SKM-1 treated with dmso at 0.1 percent for 144 hours (cell line): Measurements from ENCODE around the gene SLC9A7.

Experiments used
- DNase-seq: peaks from one replicate; lab custom pipeline; 2025; ENCODE audit not compliant: unreplicated experiment; lab: John Stamatoyannopoulos, UW

SLC9A7 gene

DNA sequence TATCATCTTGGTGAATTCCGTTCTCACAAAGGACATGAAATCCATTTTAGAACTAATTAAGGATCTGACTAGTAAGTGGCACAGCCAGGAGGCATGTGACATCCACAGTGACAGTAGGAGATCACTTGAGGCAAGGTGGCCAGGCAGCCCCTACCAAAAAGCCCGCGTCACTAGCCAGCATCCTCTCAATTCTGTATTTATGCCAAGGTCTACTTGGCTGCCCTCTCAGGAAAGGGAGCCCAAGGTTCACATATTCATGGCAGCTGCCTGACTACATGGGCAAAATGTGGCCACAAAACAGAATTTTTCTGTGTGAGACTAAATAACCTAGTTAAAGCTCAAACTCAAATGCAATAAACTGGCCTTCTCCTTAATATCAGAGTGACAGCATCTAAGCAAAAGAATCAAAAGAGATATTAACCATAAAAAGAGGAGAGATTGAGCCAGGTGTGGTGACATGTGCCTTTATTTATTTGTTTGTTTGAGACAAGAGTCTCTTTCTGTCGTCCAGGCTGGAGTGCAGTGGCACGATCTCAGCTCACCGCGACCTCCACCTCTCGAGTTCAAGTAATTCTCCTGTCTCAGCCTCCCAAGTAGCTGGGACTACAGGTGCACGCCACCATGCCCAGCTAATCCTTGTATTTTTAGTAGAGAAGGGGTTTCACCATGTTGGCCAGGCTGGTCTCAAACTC lies 51.5 kb downstream of the SLC9A7 start:
- DNase-seq, result no peak

DNA sequence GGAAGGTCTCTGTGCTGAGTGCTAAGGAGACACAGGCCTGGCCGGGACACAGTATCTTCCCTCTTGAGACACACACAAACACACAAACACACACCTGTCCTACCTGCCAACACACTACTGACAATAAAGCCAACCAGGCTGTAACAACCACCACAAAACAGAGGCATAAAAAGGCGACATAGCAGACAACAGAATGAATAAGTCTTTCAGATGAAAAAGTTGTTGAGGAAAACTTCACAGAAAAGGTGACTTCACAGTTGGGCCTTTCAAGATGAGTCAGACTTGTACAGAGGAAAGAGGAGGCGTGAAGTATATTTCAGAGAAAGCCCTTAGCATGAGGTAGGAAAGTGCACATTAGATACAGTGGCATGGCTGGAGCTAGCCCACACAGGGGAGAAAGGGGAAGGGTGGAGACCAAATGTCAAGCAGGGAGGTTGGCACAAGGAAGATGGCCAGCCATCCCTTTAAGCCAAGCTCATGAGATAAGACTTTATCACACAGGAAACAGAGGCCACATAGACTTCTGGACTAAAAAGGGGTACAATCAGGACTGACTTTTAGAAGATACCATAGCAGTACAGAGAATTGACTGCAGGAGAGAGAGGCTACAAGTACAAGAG lies 54.0 kb downstream of the SLC9A7 start:
- no peak for DNase-seq

DNA sequence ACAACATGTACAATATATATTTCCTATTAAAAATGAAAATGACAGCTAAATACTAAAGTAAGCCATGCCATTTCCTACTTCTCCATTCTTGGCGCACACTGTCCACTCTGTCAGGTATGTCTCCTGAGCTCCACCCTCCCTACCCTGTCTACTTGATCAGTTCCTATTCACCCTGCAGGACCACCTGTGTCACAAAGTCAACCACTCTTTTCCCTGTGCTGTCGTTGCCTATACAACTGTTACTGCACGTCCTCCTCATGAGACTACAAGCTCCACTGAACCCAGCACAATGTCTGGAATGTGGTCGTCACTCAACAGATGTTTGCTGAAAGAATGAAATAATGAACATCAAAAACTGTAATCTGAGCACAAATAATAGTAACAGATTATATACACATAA lies 54.9 kb downstream of the SLC9A7 start:
- no peak for DNase-seq

DNA sequence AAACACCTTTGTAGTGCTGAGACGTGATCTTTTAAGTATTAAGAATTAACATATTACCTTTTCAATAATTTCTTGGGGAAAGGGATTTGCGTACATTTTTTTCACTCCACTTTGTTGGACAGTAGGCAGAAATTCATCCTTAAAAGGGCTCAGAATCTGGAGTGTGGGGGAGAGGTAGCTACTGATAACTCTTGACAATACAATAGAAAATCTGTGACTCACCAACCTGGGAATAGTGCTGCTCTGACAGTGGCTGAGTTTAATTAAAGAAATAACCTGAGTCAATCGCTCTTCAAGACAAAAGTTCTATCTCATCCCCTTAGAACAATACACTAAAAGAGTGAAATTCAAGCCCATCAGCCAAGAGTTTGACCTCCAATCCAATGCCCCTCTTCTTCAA lies 60.2 kb downstream of the SLC9A7 start:
- no peak for DNase-seq

- no peak for DNase-seq
Measured at GRCh38 chrX:46695491-46695890, 63.4 kb downstream of the SLC9A7 start.

- DNase-seq, result no peak
Measured at GRCh38 chrX:46694549-46694948, 64.4 kb downstream of the SLC9A7 start.

DNA sequence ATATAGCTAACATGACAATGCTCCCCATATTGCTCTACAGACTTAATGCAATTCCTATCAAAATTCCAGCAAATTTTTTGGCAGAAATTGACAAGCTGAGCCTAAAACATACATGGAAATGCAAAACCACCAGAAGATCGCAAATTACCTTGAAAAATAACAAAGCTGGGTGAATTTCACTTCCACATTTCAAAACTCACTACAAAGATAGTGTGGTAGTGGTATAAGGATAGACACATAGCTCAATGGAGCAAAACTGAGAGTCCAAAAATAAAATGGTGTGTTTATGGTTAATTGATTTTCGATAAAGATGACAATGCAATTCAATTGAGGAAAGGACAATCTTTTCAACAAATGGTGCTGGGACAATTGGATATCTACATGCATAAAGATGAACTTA lies 65.8 kb downstream of the SLC9A7 start:
- DNase-seq, result no peak

DNA sequence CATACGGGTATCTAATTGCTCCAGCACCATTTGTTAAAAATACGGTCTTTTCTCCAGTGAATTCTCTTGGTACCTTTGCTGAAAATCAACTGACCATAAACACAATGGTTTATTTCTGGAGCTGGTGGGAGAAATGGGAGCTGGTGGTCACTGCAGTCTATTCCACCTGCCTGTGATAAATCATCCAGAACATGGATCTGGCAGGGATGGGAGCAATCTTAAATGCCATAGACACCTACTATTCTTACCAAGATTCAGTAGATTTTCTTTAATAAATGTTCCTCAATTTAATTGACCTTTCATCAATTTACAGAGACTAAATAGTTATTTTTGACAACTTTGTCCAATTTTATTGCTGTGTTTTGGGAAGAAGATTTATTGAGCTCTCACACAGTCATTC lies 68.1 kb downstream of the SLC9A7 start:
- DNase-seq, result no peak

DNA sequence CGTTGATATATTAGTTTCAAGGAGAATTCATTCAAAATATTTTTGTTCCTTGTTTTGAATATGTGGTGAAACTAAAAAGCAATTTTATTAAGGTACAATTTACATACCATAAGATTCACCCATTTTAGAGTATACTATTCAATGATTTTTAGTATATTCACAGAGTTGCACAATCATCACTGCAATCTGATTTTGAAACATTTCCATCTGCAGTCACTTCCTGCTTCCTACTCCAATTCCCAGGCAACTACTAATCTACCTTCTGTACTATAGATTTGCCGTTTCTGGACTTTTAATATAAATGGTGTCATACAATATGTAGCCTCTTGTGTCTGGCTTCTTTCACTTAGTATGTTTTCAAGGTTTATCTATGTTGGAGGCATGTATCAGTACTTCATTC lies 71.3 kb downstream of the SLC9A7 start:
- no peak for DNase-seq

DNA sequence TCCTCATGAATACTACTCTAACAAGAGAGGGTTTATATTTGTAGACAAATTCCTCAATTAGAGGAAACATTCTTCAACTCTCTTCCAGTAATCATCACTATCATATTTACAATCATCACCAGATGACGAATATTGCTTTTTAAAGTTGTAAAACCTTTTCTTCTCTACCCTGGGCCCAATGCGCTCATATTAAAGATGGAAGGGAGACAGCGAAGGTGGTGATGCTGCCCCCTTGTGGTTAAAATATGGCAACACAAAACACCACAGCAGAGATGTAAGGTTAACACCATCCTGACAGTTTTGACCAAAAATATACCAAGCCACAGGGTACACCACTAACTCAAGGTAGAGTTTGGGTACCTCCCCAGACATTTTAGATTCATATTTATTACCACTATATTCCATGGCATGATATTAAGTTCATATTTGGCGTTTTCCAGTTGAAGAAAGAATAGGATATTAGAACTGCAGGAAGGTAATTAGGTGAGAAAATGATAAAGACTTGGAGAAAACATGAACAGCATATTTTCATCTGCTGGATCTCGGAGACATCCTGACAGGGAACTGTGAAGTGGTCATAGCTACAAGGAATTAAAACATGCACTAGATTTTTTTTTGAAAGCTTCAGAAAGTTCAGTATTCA lies 72.8 kb downstream of the SLC9A7 start:
- no peak for DNase-seq

- no peak for DNase-seq
Measured at GRCh38 chrX:46683048-46683447, 75.9 kb downstream of the SLC9A7 start.

DNA sequence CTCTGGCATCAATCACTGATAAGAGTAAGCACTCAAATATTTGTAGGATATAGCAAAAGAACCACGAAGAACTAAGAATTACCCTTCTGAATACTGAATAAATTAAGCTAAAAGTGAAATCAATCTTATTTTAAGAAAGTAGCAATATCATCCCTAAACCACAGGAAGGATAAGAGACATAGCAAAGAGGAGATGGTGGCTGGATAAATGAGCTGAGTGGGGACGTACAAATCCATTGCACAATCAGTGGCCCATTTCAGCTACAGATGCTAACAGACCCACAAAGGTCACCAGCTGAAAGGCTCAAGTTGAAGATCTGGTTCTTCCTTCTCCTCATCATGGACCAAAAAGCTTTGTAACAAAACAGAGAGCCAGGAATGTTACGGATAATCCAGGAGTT lies 77.1 kb downstream of the SLC9A7 start:
- no peak for DNase-seq

- no peak for DNase-seq
Measured at GRCh38 chrX:46678232-46678631, 80.7 kb downstream of the SLC9A7 start.

DNA sequence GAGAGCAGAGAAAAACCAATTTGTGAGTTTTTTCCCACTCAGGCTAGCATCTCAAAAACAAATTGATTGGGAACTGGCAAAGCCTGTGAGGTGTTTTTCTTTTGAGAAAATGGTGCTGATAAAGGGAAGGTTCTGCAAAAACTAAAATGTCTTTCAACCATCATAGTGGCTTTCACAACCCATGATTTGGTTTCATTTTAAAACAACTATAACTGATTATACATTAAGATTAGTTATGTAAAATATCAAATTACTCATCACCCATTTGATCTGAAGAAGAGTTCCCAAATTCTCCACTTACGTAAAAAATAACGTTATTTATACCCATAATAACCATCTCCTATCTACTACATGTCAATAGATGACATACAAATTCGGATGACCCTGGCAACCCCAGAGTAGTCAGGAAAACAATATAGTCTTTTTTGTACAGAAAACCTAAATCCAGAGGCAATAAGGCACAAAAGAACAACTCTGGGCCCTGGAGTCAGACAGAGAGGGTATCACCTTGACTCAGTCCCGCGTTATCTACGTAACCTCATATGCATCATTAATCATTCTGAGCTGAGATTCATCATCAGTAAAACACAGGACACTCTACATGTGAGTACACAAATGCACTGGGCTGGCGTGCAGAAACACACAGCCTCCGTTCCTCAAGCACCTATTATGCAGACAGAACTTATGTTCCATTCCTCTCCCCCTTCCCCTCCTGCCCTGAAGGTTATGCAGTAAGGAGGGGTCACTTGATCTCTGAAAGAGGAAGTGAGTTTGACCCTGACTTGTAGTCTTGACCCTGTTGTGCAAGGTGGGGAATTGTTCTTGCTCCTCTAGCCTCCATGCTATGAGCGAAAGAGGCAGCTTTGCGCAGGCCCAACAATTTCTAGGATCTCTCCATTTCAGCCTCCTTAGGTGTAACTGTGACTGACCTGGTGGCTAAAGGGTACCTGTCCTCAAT lies 82.2 kb downstream of the SLC9A7 start:
- DNase-seq, result peak; percentile 24

- DNase-seq, result no peak
Measured at GRCh38 chrX:46673620-46674359, 85.1 kb downstream of the SLC9A7 start.

GRCh38 chrX:46670316-46670715 lies 88.6 kb downstream of the SLC9A7 start:
- no peak for DNase-seq

- DNase-seq, result no peak
Measured at GRCh38 chrX:46666831-46667230, 92.1 kb downstream of the SLC9A7 start.

- no peak for DNase-seq
Measured at GRCh38 chrX:46665232-46666152, 93.4 kb downstream of the SLC9A7 start.

DNA sequence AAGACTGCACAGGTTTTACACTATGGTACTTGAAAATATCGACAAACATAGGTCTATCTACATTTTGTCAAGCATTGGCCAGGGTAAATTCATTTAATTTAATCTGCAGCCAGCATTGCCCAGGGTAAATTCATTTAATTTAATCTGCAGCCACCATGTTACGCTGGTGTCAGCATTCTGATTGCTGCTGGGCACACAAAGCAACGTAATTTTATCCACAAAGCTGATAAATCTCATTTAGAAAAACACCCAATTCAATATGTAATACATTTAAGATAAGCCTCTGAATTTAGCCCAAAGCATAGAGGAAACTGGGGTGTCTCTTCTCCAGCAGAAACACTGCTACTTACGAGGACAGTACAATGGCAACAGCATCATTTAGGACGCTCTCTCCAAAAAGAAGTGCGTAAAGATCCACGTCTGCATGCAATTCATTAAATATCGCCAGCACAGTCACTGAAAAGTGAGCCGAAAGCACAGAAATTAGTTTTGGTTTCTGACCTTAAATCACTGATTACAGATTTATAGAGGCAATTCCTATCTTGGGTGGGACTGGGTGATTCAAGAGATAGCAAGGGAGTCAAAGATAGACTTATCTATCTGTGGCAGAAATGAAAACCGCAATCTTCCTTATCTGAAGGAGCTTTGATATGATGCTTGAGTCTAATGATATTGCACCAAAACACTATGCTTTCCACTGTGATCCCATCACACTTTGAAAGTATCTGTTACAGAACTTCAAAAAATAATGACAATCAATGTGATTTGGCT lies 96.5 kb downstream of the SLC9A7 start:
- DNase-seq, result no peak
